IMR-90 (cell line): Measurements from ENCODE around the gene OR52E5.

Experiments
- BHLHE40 ChIP-seq: fragments of 150-350 bp; IDR thresholded peaks from 2 replicates; pipeline ENCODE4 v1.6.1; 2016; ENCODE audit warnings: mild to moderate bottlenecking, low read depth, low read length
- CTCF ChIP-seq: conservative IDR thresholded peaks from 2 replicates; pipeline ENCODE4 v1.5.1; 2012; ENCODE audit warnings: mild to moderate bottlenecking, low read depth, low read length, improper control_type of control experiment
- MXI1 ChIP-seq: IDR thresholded peaks from 2 replicates; pipeline ENCODE4 v1.6.1; 2012; ENCODE audit warnings: low read depth, mild to moderate bottlenecking, low read length, moderate library complexity, borderline replicate concordance
- POLR2A ChIP-seq: IDR thresholded peaks from 2 replicates; pipeline ENCODE4 v1.6.1; 2012; ENCODE audit warnings: mild to moderate bottlenecking, low read depth, low read length
- TF ChIP-seq, protein P1 (sequence below): fragments of 150-350 bp; IDR thresholded peaks from 2 replicates; pipeline ENCODE4 v1.6.1; 2017; ENCODE audit warnings: mild to moderate bottlenecking, antibody characterized with exemption, low read length, low read depth

DNA sequence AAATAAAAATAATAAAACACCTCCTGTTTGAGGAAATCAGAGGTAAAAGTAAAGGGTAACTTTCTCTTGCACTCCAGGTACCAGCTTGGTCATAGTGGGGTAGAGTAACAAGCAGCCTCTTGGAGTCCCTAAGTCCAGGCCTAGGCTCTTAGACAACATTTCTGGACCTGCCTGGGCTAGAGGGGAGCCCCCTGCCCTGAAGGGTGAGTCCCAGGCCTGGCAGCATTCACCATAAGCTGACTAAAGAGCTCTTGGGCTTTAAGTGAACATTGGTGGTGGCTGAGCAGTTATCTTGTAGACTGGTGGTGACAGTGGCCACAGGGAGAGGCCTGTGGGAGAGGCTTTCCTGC lies 30.4 kb downstream of the OR52E5 start:
- TF ChIP-seq CTCF (no peak), POLR2A (no peak), BHLHE40 (no peak), MXI1 (no peak)
- TF ChIP-seq, protein P1, sequence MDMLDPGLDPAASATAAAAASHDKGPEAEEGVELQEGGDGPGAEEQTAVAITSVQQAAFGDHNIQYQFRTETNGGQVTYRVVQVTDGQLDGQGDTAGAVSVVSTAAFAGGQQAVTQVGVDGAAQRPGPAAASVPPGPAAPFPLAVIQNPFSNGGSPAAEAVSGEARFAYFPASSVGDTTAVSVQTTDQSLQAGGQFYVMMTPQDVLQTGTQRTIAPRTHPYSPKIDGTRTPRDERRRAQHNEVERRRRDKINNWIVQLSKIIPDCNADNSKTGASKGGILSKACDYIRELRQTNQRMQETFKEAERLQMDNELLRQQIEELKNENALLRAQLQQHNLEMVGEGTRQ: no peak
